Measurements from ENCODE around the gene DSCAML1.

DSCAML1 gene

DNA sequence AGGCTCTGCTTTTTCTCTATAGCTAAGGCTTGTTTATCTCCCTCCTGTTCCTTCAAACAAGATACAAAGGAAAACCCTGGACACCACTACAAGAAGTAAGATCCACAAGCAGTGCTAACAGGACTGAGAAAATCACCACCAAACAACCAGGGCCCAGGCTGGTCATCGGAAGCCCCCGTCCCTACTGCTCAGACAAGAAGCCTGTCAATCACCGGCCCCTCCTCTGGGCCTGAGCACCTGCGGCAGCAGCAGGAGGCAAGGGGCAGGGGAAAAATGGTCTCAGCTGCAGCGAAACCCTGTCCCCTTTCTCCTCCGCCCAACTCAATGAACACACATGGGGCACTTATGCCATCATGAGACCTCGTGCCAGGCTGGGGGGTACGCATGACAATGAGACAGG lies 314.1 kb downstream of the DSCAML1 start:
- no peaks in the 10 kb centered on the region for H3K9me3 Mint-ChIP-seq
- H3K4me3 Mint-ChIP-seq: no peak overlapping the region
- H3K36me3 Mint-ChIP-seq (ENCODE audit: low read depth): no peaks in the 10 kb centered on the region
- H3K4me1 Mint-ChIP-seq: peaks cover 37% of the 10 kb centered on the region
- TF ChIP-seq, protein P1, sequence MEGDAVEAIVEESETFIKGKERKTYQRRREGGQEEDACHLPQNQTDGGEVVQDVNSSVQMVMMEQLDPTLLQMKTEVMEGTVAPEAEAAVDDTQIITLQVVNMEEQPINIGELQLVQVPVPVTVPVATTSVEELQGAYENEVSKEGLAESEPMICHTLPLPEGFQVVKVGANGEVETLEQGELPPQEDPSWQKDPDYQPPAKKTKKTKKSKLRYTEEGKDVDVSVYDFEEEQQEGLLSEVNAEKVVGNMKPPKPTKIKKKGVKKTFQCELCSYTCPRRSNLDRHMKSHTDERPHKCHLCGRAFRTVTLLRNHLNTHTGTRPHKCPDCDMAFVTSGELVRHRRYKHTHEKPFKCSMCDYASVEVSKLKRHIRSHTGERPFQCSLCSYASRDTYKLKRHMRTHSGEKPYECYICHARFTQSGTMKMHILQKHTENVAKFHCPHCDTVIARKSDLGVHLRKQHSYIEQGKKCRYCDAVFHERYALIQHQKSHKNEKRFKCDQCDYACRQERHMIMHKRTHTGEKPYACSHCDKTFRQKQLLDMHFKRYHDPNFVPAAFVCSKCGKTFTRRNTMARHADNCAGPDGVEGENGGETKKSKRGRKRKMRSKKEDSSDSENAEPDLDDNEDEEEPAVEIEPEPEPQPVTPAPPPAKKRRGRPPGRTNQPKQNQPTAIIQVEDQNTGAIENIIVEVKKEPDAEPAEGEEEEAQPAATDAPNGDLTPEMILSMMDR (IDR thresholded peaks at IDR 0.05): no peak
- DNase-seq: no peak
- no peak overlapping the region for H3K27ac Mint-ChIP-seq
- H3K27me3 Mint-ChIP-seq (ENCODE audit: low read depth, poor library complexity): peaks cover 36% of the 10 kb centered on the region

DNA sequence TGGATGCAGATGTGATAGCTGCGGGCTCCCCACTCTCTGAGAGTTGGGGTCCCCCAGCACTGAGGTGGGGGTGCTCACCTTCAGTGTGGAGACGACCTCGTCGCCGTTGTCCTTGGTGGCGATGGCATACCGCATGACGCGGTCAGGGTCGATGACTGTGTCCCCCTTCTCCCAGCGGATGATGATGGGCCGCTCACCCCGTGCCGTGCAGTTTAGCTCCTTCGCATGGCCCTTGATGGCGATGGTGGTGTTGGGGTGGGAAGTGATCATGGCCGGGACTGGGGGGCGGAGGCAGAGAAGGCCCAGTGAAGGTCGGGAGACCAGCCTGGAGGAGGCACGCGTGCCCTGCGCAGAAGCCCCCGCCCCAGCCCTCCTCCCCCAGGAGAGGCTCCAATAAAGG lies 315.1 kb downstream of the DSCAML1 start:
- no peaks in the 10 kb centered on the region for H3K36me3 Mint-ChIP-seq (ENCODE audit: low read depth)
- peaks cover 40% of the 10 kb centered on the region for H3K27me3 Mint-ChIP-seq (ENCODE audit: low read depth, poor library complexity)
- TF ChIP-seq, protein P1 (IDR thresholded peaks at IDR 0.05): no peak
- no peaks in the 10 kb centered on the region for H3K9me3 Mint-ChIP-seq
- no peak overlapping the region for H3K27ac Mint-ChIP-seq
- DNase-seq: no peak
- H3K4me1 Mint-ChIP-seq: peaks cover 37% of the 10 kb centered on the region
- H3K4me3 Mint-ChIP-seq: no peak overlapping the region

DNA sequence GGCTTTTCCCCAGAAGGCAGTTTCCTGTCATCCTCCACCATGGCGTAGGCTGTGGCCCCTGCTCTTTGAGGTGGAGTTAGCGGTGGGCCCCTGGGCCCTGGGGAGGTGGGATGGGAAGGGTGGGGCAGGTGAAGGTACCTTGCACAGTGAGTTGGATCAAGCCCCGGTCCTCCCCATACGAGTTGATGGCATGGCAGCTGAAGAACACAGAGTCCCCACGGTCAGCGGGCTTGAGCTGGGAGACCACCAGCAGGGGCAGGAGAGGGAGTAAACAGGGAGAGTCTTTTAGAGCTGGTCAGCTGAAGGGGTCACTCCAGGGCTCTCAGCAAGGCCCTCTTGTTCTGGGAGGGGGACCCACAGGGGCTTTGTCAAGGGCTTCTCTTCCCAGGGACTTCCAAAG lies 316.0 kb downstream of the DSCAML1 start:
- no peak overlapping the region for H3K27ac Mint-ChIP-seq
- peaks cover 44% of the 10 kb centered on the region for H3K27me3 Mint-ChIP-seq (ENCODE audit: low read depth, poor library complexity)
- TF ChIP-seq, protein P1 (IDR thresholded peaks at IDR 0.05): no peak
- DNase-seq: no peak
- H3K36me3 Mint-ChIP-seq (ENCODE audit: low read depth): no peaks in the 10 kb centered on the region
- H3K4me1 Mint-ChIP-seq: peaks cover 38% of the 10 kb centered on the region
- H3K9me3 Mint-ChIP-seq: no peaks in the 10 kb centered on the region
- H3K4me3 Mint-ChIP-seq: no peak overlapping the region

DNA sequence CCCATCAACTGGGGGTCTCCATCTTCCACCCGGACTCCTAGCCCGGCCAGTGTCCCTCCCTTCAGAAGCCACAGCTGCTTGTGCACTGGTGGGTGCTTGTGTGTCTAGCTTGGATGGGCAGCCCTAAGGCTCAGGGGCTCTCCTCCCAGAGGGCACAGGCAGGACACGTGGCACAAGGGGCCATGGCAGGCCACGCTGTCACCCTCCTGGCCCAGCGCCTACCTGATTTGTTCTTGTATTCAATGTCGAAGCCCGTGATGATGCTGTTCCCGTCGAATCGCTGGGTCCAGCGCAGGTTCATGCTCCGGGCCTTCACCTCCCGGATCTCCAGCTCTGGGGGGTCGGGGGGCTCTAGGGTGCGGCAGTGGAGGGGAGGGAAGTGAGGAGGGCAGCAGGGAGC lies 316.8 kb downstream of the DSCAML1 start:
- no peaks in the 10 kb centered on the region for H3K9me3 Mint-ChIP-seq
- no peaks in the 10 kb centered on the region for H3K36me3 Mint-ChIP-seq (ENCODE audit: low read depth)
- peaks cover 44% of the 10 kb centered on the region for H3K4me1 Mint-ChIP-seq
- TF ChIP-seq, protein P1 (IDR thresholded peaks at IDR 0.05): no peak
- no peak overlapping the region for H3K4me3 Mint-ChIP-seq
- H3K27ac Mint-ChIP-seq: no peak overlapping the region
- peaks cover 45% of the 10 kb centered on the region for H3K27me3 Mint-ChIP-seq (ENCODE audit: low read depth, poor library complexity)
- no peak for DNase-seq

DNA sequence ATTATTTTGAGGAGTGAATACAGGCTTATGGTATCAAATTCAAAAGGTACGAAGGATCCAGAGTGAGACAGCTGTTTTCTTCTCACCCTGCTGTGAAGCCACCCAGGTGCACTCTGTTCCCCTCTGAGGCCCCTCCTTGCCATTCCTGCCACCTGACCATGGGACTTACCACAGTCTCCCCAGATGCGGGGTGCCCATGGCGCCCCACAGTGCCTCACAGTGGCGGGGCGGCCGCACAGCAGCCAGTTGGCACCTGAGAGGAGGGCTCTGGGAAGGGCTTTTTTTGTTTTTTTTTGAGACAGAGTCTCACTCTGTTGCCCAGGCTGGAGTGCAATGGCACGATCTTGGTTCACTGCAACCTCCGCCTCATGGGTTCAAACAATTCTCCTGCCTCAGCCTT lies 317.6 kb downstream of the DSCAML1 start:
- TF ChIP-seq, protein P1 (IDR thresholded peaks at IDR 0.05): no peak
- no peak overlapping the region for H3K27ac Mint-ChIP-seq
- no peaks in the 10 kb centered on the region for H3K9me3 Mint-ChIP-seq
- no peaks in the 10 kb centered on the region for H3K36me3 Mint-ChIP-seq (ENCODE audit: low read depth)
- H3K4me1 Mint-ChIP-seq: peaks cover 40% of the 10 kb centered on the region
- no peak for DNase-seq
- peaks cover 47% of the 10 kb centered on the region for H3K27me3 Mint-ChIP-seq (ENCODE audit: low read depth, poor library complexity)
- no peak overlapping the region for H3K4me3 Mint-ChIP-seq

DNA sequence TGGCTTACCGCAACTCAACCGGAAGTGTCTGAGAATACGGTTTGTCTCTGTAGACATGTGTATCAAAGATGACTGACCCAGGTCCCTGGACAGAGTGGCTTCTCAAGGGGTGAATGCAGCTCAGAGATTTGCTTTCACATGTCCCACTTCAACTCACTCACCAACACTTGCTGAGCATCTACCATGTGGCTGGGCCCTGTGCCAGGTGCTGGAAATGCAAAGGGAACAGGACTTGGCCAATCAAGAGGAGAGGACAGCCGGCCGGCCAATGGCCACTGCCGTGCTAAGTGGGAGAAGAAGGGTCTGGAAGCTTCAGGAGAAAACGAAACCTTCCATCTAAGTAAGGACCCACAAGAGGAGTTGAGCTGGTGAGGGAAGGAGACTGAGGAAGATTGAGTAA lies 318.1 kb downstream of the DSCAML1 start:
- peaks cover 36% of the 10 kb centered on the region for H3K4me1 Mint-ChIP-seq
- H3K27ac Mint-ChIP-seq: no peak overlapping the region
- no peak overlapping the region for H3K4me3 Mint-ChIP-seq
- TF ChIP-seq, protein P1 (IDR thresholded peaks at IDR 0.05): no peak
- no peaks in the 10 kb centered on the region for H3K9me3 Mint-ChIP-seq
- peaks cover 47% of the 10 kb centered on the region for H3K27me3 Mint-ChIP-seq (ENCODE audit: low read depth, poor library complexity)
- H3K36me3 Mint-ChIP-seq (ENCODE audit: low read depth): no peaks in the 10 kb centered on the region
- no peak for DNase-seq
